ENCODE data around the gene CDCA5.

- TF ChIP-seq, protein P1, sequence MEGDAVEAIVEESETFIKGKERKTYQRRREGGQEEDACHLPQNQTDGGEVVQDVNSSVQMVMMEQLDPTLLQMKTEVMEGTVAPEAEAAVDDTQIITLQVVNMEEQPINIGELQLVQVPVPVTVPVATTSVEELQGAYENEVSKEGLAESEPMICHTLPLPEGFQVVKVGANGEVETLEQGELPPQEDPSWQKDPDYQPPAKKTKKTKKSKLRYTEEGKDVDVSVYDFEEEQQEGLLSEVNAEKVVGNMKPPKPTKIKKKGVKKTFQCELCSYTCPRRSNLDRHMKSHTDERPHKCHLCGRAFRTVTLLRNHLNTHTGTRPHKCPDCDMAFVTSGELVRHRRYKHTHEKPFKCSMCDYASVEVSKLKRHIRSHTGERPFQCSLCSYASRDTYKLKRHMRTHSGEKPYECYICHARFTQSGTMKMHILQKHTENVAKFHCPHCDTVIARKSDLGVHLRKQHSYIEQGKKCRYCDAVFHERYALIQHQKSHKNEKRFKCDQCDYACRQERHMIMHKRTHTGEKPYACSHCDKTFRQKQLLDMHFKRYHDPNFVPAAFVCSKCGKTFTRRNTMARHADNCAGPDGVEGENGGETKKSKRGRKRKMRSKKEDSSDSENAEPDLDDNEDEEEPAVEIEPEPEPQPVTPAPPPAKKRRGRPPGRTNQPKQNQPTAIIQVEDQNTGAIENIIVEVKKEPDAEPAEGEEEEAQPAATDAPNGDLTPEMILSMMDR (IDR thresholded peaks at IDR 0.05), result no peak
- no peak for TF ChIP-seq POLR2A (IDR thresholded peaks at IDR 0.05)
Observed at GRCh38 chr11:65069217-65069616, 14.6 kb downstream of the CDCA5 start.

Measured in Peyer's patch (tissue), 4 donors.